H9 (cell line): ENCODE results near the gene COL5A3. TPM values are rescaled to one million over a fixed set of nuclear protein-coding genes. Genes with fewer than 3 reads are reported as not detected.

Experiments
- DNase-seq: peaks from one replicate; pipeline ENCODE4 v3.0.0-alpha.2; 2017
- H2AFZ ChIP-seq: one replicate; pipeline ENCODE4 v1.6.1; 2013; ENCODE audit warnings: mild to moderate bottlenecking, low read length, control low read depth, moderate library complexity
- H2AK5ac ChIP-seq: 2 replicates; pipeline ENCODE4 v1.6.1; 2013; ENCODE audit warnings: low read length, control low read depth, mixed read lengths; ENCODE audit not compliant: insufficient read length
- H2BK120ac ChIP-seq: one replicate; pipeline ENCODE4 v1.6.1; 2013; ENCODE audit warnings: low read depth, mild to moderate bottlenecking, low read length, control low read depth, inconsistent platforms; ENCODE audit not compliant: poor library complexity, severe bottlenecking
- H2BK12ac ChIP-seq: 2 replicates; pipeline ENCODE4 v1.6.1; 2013; ENCODE audit warnings: low read length, control low read depth, mixed read lengths, low read depth; ENCODE audit not compliant: insufficient read length
- H2BK15ac ChIP-seq: 2 replicates; pipeline ENCODE4 v1.6.1; 2013; ENCODE audit warnings: low read depth, low read length, control low read depth
- H2BK20ac ChIP-seq: one replicate; pipeline ENCODE4 v1.6.1; 2013; ENCODE audit warnings: low read depth, mild to moderate bottlenecking, low read length, control low read depth, inconsistent platforms; ENCODE audit not compliant: poor library complexity, severe bottlenecking
- H2BK5ac ChIP-seq: 2 replicates; pipeline ENCODE4 v1.6.1; 2013; ENCODE audit warnings: low read length, control low read depth, mixed read lengths; ENCODE audit not compliant: insufficient read length
- H3K14ac ChIP-seq: 2 replicates; pipeline ENCODE4 v1.6.1; 2013; ENCODE audit warnings: low read length, control low read depth; ENCODE audit not compliant: insufficient read depth
- H3K18ac ChIP-seq: 2 replicates; pipeline ENCODE4 v1.6.1; 2013; ENCODE audit warnings: low read depth, mild to moderate bottlenecking, mixed read lengths, low read length, control low read depth; ENCODE audit not compliant: insufficient read length
- H3K23ac ChIP-seq: 2 replicates; pipeline ENCODE4 v1.6.1; 2013; ENCODE audit warnings: low read length, control low read depth, mixed read lengths, low read depth; ENCODE audit not compliant: insufficient read length
- H3K23me2 ChIP-seq: 2 replicates; pipeline ENCODE4 v1.6.1; 2013; ENCODE audit warnings: low read depth, mild to moderate bottlenecking, mixed read lengths, low read length, control low read depth; ENCODE audit not compliant: insufficient read length, poor library complexity, severe bottlenecking
- H3K27ac ChIP-seq: 2 replicates; pipeline ENCODE4 v1.5.1; 2013; ENCODE audit warnings: low read length, control low read depth, mixed read lengths, low read depth; ENCODE audit not compliant: insufficient read length
- H3K27me3 ChIP-seq: 2 replicates; pipeline ENCODE4 v1.6.1; 2013; ENCODE audit warnings: low read length, control low read depth, inconsistent platforms; ENCODE audit not compliant: insufficient read depth
- H3K4ac ChIP-seq: 2 replicates; pipeline ENCODE4 v1.6.1; 2013; ENCODE audit warnings: low read depth, mild to moderate bottlenecking, control low read depth, inconsistent platforms, low read length, moderate library complexity
- H3K4me1 ChIP-seq: 2 replicates; pipeline ENCODE4 v1.6.1; 2013; ENCODE audit warnings: low read length, control low read depth, inconsistent platforms; ENCODE audit not compliant: insufficient read depth
- H3K4me2 ChIP-seq: 2 replicates; pipeline ENCODE4 v1.6.1; 2013; ENCODE audit warnings: low read length, control low read depth, mixed read lengths; ENCODE audit not compliant: insufficient read length, insufficient read depth
- H3K56ac ChIP-seq: 2 replicates; pipeline ENCODE4 v1.6.1; 2013; ENCODE audit warnings: low read depth, mild to moderate bottlenecking, mixed read lengths, low read length, control low read depth; ENCODE audit not compliant: insufficient read length
- H3K79me1 ChIP-seq: 2 replicates; pipeline ENCODE4 v1.6.1; 2013; ENCODE audit warnings: low read depth, mild to moderate bottlenecking, moderate library complexity, low read length, control low read depth, inconsistent platforms; ENCODE audit not compliant: insufficient read depth, poor library complexity, severe bottlenecking
- H3K79me2 ChIP-seq: 2 replicates; pipeline ENCODE4 v1.6.1; 2013; ENCODE audit warnings: low read length, control low read depth, inconsistent platforms; ENCODE audit not compliant: insufficient read depth
- H3K9ac ChIP-seq: 2 replicates; pipeline ENCODE4 v1.6.1; 2013; ENCODE audit warnings: low read length, control low read depth, mixed read lengths; ENCODE audit not compliant: insufficient read length; ENCODE audit errors: extremely low read depth
- H3K9me3 ChIP-seq: one replicate; pipeline ENCODE4 v1.6.1; 2013; ENCODE audit warnings: low read depth, low read length, inconsistent platforms; ENCODE audit not compliant: control insufficient read depth
- H3T11ph ChIP-seq: one replicate; pipeline ENCODE4 v1.6.1; 2013; ENCODE audit warnings: mild to moderate bottlenecking, low read length, control low read depth, inconsistent platforms
- H4K20me1 ChIP-seq: one replicate; pipeline ENCODE4 v1.6.1; 2013; ENCODE audit not compliant: control insufficient read depth, insufficient read length, insufficient read depth
- H4K5ac ChIP-seq: 2 replicates; pipeline ENCODE4 v1.6.1; 2013; ENCODE audit warnings: low read depth, mild to moderate bottlenecking, mixed read lengths, low read length, control low read depth; ENCODE audit not compliant: insufficient read length
- H4K8ac ChIP-seq: replicated peaks from 2 replicates; pipeline ENCODE4 v1.6.1; 2013; ENCODE audit warnings: low read length, control low read depth, mixed read lengths, low read depth; ENCODE audit not compliant: insufficient read length
- H4K91ac ChIP-seq: 2 replicates; pipeline ENCODE4 v1.6.1; 2013; ENCODE audit warnings: low read depth, mild to moderate bottlenecking, moderate library complexity, mixed read lengths, low read length, control low read depth; ENCODE audit not compliant: insufficient read length
- H3K27ac Mint-ChIP-seq, 3 experiments: 2 replicates in 2 of 3; 3 replicates in 1 of 3; pipeline ENCODE4 v1.8.0; 2020 to 2021; ENCODE audit warnings: mixed read lengths in 3 of 3, mild to moderate bottlenecking in 1 of 3, moderate library complexity in 1 of 3
- H3K27me3 Mint-ChIP-seq: 2 replicates; pipeline ENCODE4 v1.8.0; 2021; ENCODE audit warnings: low read depth, mild to moderate bottlenecking, moderate library complexity, mixed read lengths
- H3K36me3 Mint-ChIP-seq, 3 experiments: 2 replicates in 2 of 3; 3 replicates in 1 of 3; pipeline ENCODE4 v1.8.0; 2020 to 2021; ENCODE audit warnings: low read depth in 3 of 3, mixed read lengths in 3 of 3; ENCODE audit not compliant: insufficient read depth in 1 of 3
- H3K4me1 Mint-ChIP-seq, 2 experiments: 2 replicates each; pipeline ENCODE4 v1.8.0; 2020; ENCODE audit warnings: mixed read lengths in 2 of 2
- H3K4me3 Mint-ChIP-seq, 2 experiments: 2 replicates in 1 of 2; 3 replicates in 1 of 2; pipeline ENCODE4 v1.8.0; 2020 to 2021; ENCODE audit warnings: mild to moderate bottlenecking in 2 of 2, mixed read lengths in 2 of 2, moderate library complexity in 1 of 2
- H3K9me3 Mint-ChIP-seq, 2 experiments: 2 replicates in 1 of 2; 3 replicates in 1 of 2; pipeline ENCODE4 v1.8.0; 2020; ENCODE audit warnings: mild to moderate bottlenecking in 2 of 2, mixed read lengths in 2 of 2, moderate library complexity in 1 of 2
- WGBS: extraction: QIAGEN DNeasy Blood & Tissue Kit; methylation state at CpG from one replicate; pipeline ENCODE4 v1.1.7; 2013; ENCODE audit warnings: missing lambda C conversion rate, low lambda C conversion rate, mixed read lengths; ENCODE audit not compliant: insufficient read length; ENCODE audit errors: extremely low coverage; 5-methylcytosine and 5-hydroxymethylcytosine counted together
- total RNA-seq: library from RNA; stranded (reverse); gene quantifications from 2 replicates; pipeline ENCODE4 v1.2.1, GENCODE V29; 2021
- TF ChIP-seq, protein P1 (sequence below): fragments of 200-600 bp; sonication (generic); conservative IDR thresholded peaks from 3 replicates; pipeline ENCODE4 v1.8.0; 2021; ENCODE audit warnings: antibody characterized with exemption, mild to moderate bottlenecking

Gene COL5A3
- total RNA-seq, 1 experiment from 2014 or later, result 0.72 TPM

- no CpG with 5 or more reads among the region's 8 CpGs for WGBS
- Histone ChIP-seq H3K27ac (no peak overlapping the region), H3K79me1 (no peaks in the 10 kb centered on the region), H4K91ac (no peak overlapping the region), H2BK12ac (no peak overlapping the region), H3K4me1 (no peaks in the 10 kb centered on the region), H3K4me2 (no peak overlapping the region), H3T11ph (no peak overlapping the region), H2BK5ac (no peak overlapping the region), H3K56ac (no peak overlapping the region), H3K14ac (no peak overlapping the region), H2BK15ac (no peak overlapping the region), H4K5ac (no peak overlapping the region), H3K4ac (no peak overlapping the region), H3K23ac (no peak overlapping the region), H4K20me1 (no peaks in the 10 kb centered on the region), H3K79me2 (no peaks in the 10 kb centered on the region), H3K9me3 (no peaks in the 10 kb centered on the region), H2BK120ac (no peak overlapping the region), H2AFZ (no peak overlapping the region), H3K23me2 (no peaks in the 10 kb centered on the region), H3K18ac (no peak overlapping the region), H3K27me3 (no peaks in the 10 kb centered on the region), H4K8ac (no peak overlapping the region), H2BK20ac (no peak overlapping the region), H3K9ac (no peak overlapping the region), H2AK5ac (no peak overlapping the region)
- Mint-ChIP-seq H3K4me1 (peaks cover 3 to 6% of the 10 kb centered on the region in 2 experiments; a peak in 3 of 4 replicates), H3K9me3 (no peaks in the 10 kb centered on the region), H3K27ac (no peak overlapping the region; a peak in 1 of 7 replicates), H3K4me3 (no peak overlapping the region), H3K27me3 (peaks cover 24% of the 10 kb centered on the region), H3K36me3 (no peaks in the 10 kb centered on the region)
- TF ChIP-seq, protein P1, sequence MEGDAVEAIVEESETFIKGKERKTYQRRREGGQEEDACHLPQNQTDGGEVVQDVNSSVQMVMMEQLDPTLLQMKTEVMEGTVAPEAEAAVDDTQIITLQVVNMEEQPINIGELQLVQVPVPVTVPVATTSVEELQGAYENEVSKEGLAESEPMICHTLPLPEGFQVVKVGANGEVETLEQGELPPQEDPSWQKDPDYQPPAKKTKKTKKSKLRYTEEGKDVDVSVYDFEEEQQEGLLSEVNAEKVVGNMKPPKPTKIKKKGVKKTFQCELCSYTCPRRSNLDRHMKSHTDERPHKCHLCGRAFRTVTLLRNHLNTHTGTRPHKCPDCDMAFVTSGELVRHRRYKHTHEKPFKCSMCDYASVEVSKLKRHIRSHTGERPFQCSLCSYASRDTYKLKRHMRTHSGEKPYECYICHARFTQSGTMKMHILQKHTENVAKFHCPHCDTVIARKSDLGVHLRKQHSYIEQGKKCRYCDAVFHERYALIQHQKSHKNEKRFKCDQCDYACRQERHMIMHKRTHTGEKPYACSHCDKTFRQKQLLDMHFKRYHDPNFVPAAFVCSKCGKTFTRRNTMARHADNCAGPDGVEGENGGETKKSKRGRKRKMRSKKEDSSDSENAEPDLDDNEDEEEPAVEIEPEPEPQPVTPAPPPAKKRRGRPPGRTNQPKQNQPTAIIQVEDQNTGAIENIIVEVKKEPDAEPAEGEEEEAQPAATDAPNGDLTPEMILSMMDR, result no peak
- no peak for DNase-seq
Measured at GRCh38 chr19:9995084-9995483, 15.2 kb downstream of the COL5A3 start.
